Liver (tissue), 3 donors: ENCODE results near the gene SLC10A4.
A peak's percentile ranks its signal among the peaks of the same experiment; 100 is the strongest.

Experiments
- FOXA1 ChIP-seq: IDR thresholded peaks from 2 replicates; pipeline ENCODE4 v1.6.1; 2016; ENCODE audit warnings: antibody characterized with exemption
- GABPA ChIP-seq, 2 donors: IDR thresholded peaks in 1 of 2; conservative IDR thresholded peaks in 1 of 2; 2 replicates each; pipeline ENCODE4 v1.6.1; 2016; ENCODE audit warnings: antibody characterized with exemption in 2 of 2, mild to moderate bottlenecking in 1 of 2, moderate library complexity in 1 of 2
- NR2F2 ChIP-seq: IDR thresholded peaks from 2 replicates; pipeline ENCODE4 v1.6.1; 2016; ENCODE audit warnings: antibody characterized with exemption
- RXRA ChIP-seq, 2 donors: IDR thresholded peaks; 2 replicates each; pipeline ENCODE4 v1.6.1; 2017 to 2018; ENCODE audit warnings: antibody characterized with exemption in 2 of 2, mild to moderate bottlenecking in 1 of 2
- SP1 ChIP-seq: IDR thresholded peaks from 2 replicates; pipeline ENCODE4 v1.6.1; 2018; ENCODE audit warnings: antibody characterized with exemption, mild to moderate bottlenecking
- TAF1 ChIP-seq: conservative IDR thresholded peaks from 2 replicates; pipeline ENCODE4 v1.6.1; 2016; ENCODE audit warnings: antibody characterized with exemption, mild to moderate bottlenecking
- YY1 ChIP-seq: IDR thresholded peaks from 2 replicates; pipeline ENCODE4 v1.6.1; 2016; ENCODE audit warnings: antibody characterized with exemption, mild to moderate bottlenecking
- TF ChIP-seq, protein P1 (sequence below): fragments of 150-350 bp; IDR thresholded peaks from 2 replicates; pipeline ENCODE4 v1.5.1; 2017; ENCODE audit warnings: improper control_type of control experiment, low read depth, low read length; ENCODE audit not compliant: missing input control
- TF ChIP-seq, protein P2 (sequence below): IDR thresholded peaks from 2 replicates; pipeline ENCODE4 v1.6.1; 2016; ENCODE audit warnings: antibody characterized with exemption, mild to moderate bottlenecking
- TF ChIP-seq, protein P3 (sequence below): IDR thresholded peaks from 2 replicates; pipeline ENCODE4 v1.6.1; 2016; ENCODE audit warnings: antibody characterized with exemption
- TF ChIP-seq, protein P4 (sequence below): IDR thresholded peaks from 2 replicates; pipeline ENCODE4 v1.6.1; 2016; ENCODE audit warnings: antibody characterized with exemption
- donor health status: healthy.
- donor health status: healthy.

DNA sequence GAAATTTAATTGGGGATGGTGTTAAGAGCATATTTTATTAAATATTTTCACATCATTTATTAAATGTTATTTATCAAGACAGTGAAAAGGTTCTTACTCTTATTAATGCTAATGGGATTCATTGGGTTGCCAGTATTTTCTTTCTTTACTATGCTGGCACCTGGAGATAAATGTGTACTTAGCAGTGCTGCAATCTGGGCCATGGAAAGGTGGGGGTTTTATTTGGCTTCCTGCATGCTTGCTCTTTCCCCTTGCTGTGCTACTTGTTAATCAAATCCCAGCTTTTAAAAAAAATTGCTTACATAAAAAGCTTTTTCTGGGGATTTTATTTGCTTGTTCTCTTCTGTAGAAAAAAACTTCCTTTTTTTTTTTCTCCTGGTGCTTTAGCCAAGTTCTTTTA is 55.2 kb downstream of the SLC10A4 start:
- TF ChIP-seq, protein P1, sequence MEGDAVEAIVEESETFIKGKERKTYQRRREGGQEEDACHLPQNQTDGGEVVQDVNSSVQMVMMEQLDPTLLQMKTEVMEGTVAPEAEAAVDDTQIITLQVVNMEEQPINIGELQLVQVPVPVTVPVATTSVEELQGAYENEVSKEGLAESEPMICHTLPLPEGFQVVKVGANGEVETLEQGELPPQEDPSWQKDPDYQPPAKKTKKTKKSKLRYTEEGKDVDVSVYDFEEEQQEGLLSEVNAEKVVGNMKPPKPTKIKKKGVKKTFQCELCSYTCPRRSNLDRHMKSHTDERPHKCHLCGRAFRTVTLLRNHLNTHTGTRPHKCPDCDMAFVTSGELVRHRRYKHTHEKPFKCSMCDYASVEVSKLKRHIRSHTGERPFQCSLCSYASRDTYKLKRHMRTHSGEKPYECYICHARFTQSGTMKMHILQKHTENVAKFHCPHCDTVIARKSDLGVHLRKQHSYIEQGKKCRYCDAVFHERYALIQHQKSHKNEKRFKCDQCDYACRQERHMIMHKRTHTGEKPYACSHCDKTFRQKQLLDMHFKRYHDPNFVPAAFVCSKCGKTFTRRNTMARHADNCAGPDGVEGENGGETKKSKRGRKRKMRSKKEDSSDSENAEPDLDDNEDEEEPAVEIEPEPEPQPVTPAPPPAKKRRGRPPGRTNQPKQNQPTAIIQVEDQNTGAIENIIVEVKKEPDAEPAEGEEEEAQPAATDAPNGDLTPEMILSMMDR = no peak
- TF ChIP-seq NR2F2 (no peak), TAF1 (no peak), FOXA1 (no peak), YY1 (peak; percentile 21), SP1 (peak; percentile 9), RXRA (IDR thresholded peaks at IDR 0.05) (peak in 1 of 2 donors; percentile 25), GABPA (IDR thresholded peaks at IDR 0.05 in 1 of 2, conservative IDR thresholded peaks at IDR 0.05 in 1 of 2) (no peak)
- TF ChIP-seq, protein P2, sequence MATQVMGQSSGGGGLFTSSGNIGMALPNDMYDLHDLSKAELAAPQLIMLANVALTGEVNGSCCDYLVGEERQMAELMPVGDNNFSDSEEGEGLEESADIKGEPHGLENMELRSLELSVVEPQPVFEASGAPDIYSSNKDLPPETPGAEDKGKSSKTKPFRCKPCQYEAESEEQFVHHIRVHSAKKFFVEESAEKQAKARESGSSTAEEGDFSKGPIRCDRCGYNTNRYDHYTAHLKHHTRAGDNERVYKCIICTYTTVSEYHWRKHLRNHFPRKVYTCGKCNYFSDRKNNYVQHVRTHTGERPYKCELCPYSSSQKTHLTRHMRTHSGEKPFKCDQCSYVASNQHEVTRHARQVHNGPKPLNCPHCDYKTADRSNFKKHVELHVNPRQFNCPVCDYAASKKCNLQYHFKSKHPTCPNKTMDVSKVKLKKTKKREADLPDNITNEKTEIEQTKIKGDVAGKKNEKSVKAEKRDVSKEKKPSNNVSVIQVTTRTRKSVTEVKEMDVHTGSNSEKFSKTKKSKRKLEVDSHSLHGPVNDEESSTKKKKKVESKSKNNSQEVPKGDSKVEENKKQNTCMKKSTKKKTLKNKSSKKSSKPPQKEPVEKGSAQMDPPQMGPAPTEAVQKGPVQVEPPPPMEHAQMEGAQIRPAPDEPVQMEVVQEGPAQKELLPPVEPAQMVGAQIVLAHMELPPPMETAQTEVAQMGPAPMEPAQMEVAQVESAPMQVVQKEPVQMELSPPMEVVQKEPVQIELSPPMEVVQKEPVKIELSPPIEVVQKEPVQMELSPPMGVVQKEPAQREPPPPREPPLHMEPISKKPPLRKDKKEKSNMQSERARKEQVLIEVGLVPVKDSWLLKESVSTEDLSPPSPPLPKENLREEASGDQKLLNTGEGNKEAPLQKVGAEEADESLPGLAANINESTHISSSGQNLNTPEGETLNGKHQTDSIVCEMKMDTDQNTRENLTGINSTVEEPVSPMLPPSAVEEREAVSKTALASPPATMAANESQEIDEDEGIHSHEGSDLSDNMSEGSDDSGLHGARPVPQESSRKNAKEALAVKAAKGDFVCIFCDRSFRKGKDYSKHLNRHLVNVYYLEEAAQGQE = no peak
- TF ChIP-seq, protein P3, sequence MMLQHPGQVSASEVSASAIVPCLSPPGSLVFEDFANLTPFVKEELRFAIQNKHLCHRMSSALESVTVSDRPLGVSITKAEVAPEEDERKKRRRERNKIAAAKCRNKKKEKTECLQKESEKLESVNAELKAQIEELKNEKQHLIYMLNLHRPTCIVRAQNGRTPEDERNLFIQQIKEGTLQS = peak; percentile 52
- TF ChIP-seq, protein P4, sequence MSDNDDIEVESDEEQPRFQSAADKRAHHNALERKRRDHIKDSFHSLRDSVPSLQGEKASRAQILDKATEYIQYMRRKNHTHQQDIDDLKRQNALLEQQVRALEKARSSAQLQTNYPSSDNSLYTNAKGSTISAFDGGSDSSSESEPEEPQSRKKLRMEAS = peak; percentile 18
